ENCODE data around the gene PLEKHA7.

PLEKHA7 gene

GRCh38 chr11:16895306-16895705, 118.9 kb downstream of the PLEKHA7 start:
- no peak for DNase-seq (ENCODE audit: low read depth in 1 of 2, low spot score in 1 of 2)
- H3K27ac ChIP-seq (replicated peaks) = no peak overlapping the region
- H3K4me3 ChIP-seq (replicated peaks; ENCODE audit: insufficient read depth, low read length) = no peak overlapping the region
- TF ChIP-seq SPI1 (IDR thresholded peaks at IDR 0.05; ENCODE audit: borderline replicate concordance, low read depth) = peak; percentile 34; the same call in 1 of the 2 replicates
- no peak for TF ChIP-seq REST (IDR thresholded peaks at IDR 0.05; ENCODE audit: insufficient replicate concordance, low read depth)
- no peak for TF ChIP-seq GABPA (IDR thresholded peaks at IDR 0.05; ENCODE audit: low read depth)
- no peak for TF ChIP-seq CTCF (IDR thresholded peaks at IDR 0.05; ENCODE audit: insufficient read depth, low read length)
- peaks cover 3% of the 10 kb centered on the region for H3K27me3 ChIP-seq (ENCODE audit: insufficient read depth, poor library complexity, severe bottlenecking)

- no peak for DNase-seq (ENCODE audit: low read depth in 1 of 2, low spot score in 1 of 2)
- Histone ChIP-seq H3K27me3 (ENCODE audit: insufficient read depth, poor library complexity, severe bottlenecking) (peaks cover 3% of the 10 kb centered on the region), H3K4me3 (replicated peaks; ENCODE audit: insufficient read depth, low read length) (no peak overlapping the region), H3K27ac (replicated peaks) (no peak overlapping the region)
- TF ChIP-seq REST (IDR thresholded peaks at IDR 0.05; ENCODE audit: insufficient replicate concordance, low read depth) (no peak), GABPA (IDR thresholded peaks at IDR 0.05; ENCODE audit: low read depth) (no peak), CTCF (IDR thresholded peaks at IDR 0.05; ENCODE audit: insufficient read depth, low read length) (no peak), POLR2AphosphoS5 (IDR thresholded peaks at IDR 0.05; ENCODE audit: low read depth) (no peak), SPI1 (IDR thresholded peaks at IDR 0.05; ENCODE audit: borderline replicate concordance, low read depth) (no peak)
Measured at GRCh38 chr11:16893456-16894066, 120.7 kb downstream of the PLEKHA7 start.

- TF ChIP-seq GABPA (IDR thresholded peaks at IDR 0.05; ENCODE audit: low read depth) (no peak), POLR2AphosphoS5 (IDR thresholded peaks at IDR 0.05; ENCODE audit: low read depth) (no peak), SPI1 (IDR thresholded peaks at IDR 0.05; ENCODE audit: borderline replicate concordance, low read depth) (no peak), REST (IDR thresholded peaks at IDR 0.05; ENCODE audit: insufficient replicate concordance, low read depth) (no peak), CTCF (IDR thresholded peaks at IDR 0.05; ENCODE audit: insufficient read depth, low read length) (no peak)
- H3K4me3 ChIP-seq (replicated peaks; ENCODE audit: insufficient read depth, low read length) = no peak overlapping the region
- peaks cover 3% of the 10 kb centered on the region for H3K27me3 ChIP-seq (ENCODE audit: insufficient read depth, poor library complexity, severe bottlenecking)
- DNase-seq (ENCODE audit: low read depth in 1 of 2, low spot score in 1 of 2) = no peak
- no peak overlapping the region for H3K27ac ChIP-seq (replicated peaks)
Measured at GRCh38 chr11:16891964-16892363, 122.2 kb downstream of the PLEKHA7 start.
